ENCODE measurements around the gene CNTN3.
A peak's percentile ranks its signal among the peaks of the same experiment; 100 is the strongest.

CNTN3 gene

GRCh38 chr3:74582982-74583381 is 31.5 kb downstream of the CNTN3 start:
- no CpG with 5 or more reads among the region's 5 CpGs for WGBS (ENCODE audit: extremely low coverage, insufficient coverage, low lambda C conversion rate)
- Histone ChIP-seq H2BK15ac (replicated peaks; ENCODE audit: low read depth) (no peak overlapping the region), H2BK5ac (ENCODE audit: low read length) (no peak overlapping the region), H3K79me2 (ENCODE audit: control insufficient read depth, insufficient read depth, low read length) (no peaks in the 10 kb centered on the region), H3K56ac (ENCODE audit: low read length) (no peak overlapping the region), H3K79me1 (ENCODE audit: low read length) (no peaks in the 10 kb centered on the region), H3K4ac (ENCODE audit: low read depth, low read length) (no peak overlapping the region), H3K27ac (ENCODE audit: low read depth, low read length) (no peak overlapping the region), H2BK120ac (ENCODE audit: low read depth, low read length) (no peak overlapping the region), H3K4me2 (ENCODE audit: low read length) (no peak overlapping the region), H3K18ac (ENCODE audit: low read length) (no peak overlapping the region), H3K4me1 (ENCODE audit: control insufficient read depth, low read depth, low read length) (no peaks in the 10 kb centered on the region), H2AK5ac (ENCODE audit: low read length) (no peak overlapping the region), H3K27me3 (ENCODE audit: insufficient read depth, low read length, poor library complexity) (no peaks in the 10 kb centered on the region), H3K36me3 (ENCODE audit: control insufficient read depth, insufficient read depth, low read length) (no peaks in the 10 kb centered on the region), H4K8ac (ENCODE audit: low read depth, low read length) (no peak overlapping the region), H4K5ac (ENCODE audit: low read length) (no peak overlapping the region), H3K4me3 (ENCODE audit: low read length) (no peak overlapping the region), H3K9ac (ENCODE audit: low read length) (no peak overlapping the region), H3K23ac (ENCODE audit: low read length) (no peak overlapping the region)
- no peak for DNase-seq

- DNase-seq, result peak; percentile 25
- Histone ChIP-seq H3K27ac (ENCODE audit: low read depth, low read length) (no peak overlapping the region), H3K79me1 (ENCODE audit: low read length) (no peaks in the 10 kb centered on the region), H2BK120ac (ENCODE audit: low read depth, low read length) (no peak overlapping the region), H3K4ac (ENCODE audit: low read depth, low read length) (no peak overlapping the region), H3K9ac (ENCODE audit: low read length) (no peak overlapping the region), H3K56ac (ENCODE audit: low read length) (no peak overlapping the region), H3K27me3 (ENCODE audit: insufficient read depth, low read length, poor library complexity) (no peaks in the 10 kb centered on the region), H4K5ac (ENCODE audit: low read length) (no peak overlapping the region), H4K8ac (ENCODE audit: low read depth, low read length) (no peak overlapping the region), H3K79me2 (ENCODE audit: control insufficient read depth, insufficient read depth, low read length) (no peaks in the 10 kb centered on the region), H3K18ac (ENCODE audit: low read length) (no peak overlapping the region), H3K36me3 (ENCODE audit: control insufficient read depth, insufficient read depth, low read length) (no peaks in the 10 kb centered on the region), H3K4me1 (ENCODE audit: control insufficient read depth, low read depth, low read length) (no peaks in the 10 kb centered on the region), H2BK15ac (replicated peaks; ENCODE audit: low read depth) (no peak overlapping the region), H3K4me3 (ENCODE audit: low read length) (no peak overlapping the region), H2AK5ac (ENCODE audit: low read length) (no peak overlapping the region), H3K23ac (ENCODE audit: low read length) (no peak overlapping the region), H2BK5ac (ENCODE audit: low read length) (no peak overlapping the region), H3K4me2 (ENCODE audit: low read length) (no peak overlapping the region)
- no CpG with 5 or more reads among the region's 3 CpGs for WGBS (ENCODE audit: extremely low coverage, insufficient coverage, low lambda C conversion rate)
These were observed 38.6 kb downstream of the CNTN3 start for GRCh38 chr3:74575857-74576256.

GRCh38 chr3:74571118-74571517 is 43.3 kb downstream of the CNTN3 start:
- no peak overlapping the region for H3K56ac ChIP-seq (ENCODE audit: low read length)
- H3K79me1 ChIP-seq (ENCODE audit: low read length), result no peaks in the 10 kb centered on the region
- H3K4me3 ChIP-seq (ENCODE audit: low read length), result no peak overlapping the region
- no peaks in the 10 kb centered on the region for H3K27me3 ChIP-seq (ENCODE audit: insufficient read depth, low read length, poor library complexity)
- H3K18ac ChIP-seq (ENCODE audit: low read length), result no peak overlapping the region
- H4K8ac ChIP-seq (ENCODE audit: low read depth, low read length), result no peak overlapping the region
- no peak overlapping the region for H4K5ac ChIP-seq (ENCODE audit: low read length)
- no peaks in the 10 kb centered on the region for H3K4me1 ChIP-seq (ENCODE audit: control insufficient read depth, low read depth, low read length)
- H3K79me2 ChIP-seq (ENCODE audit: control insufficient read depth, insufficient read depth, low read length), result no peaks in the 10 kb centered on the region
- WGBS (ENCODE audit: extremely low coverage, insufficient coverage, low lambda C conversion rate), result no CpG with 5 or more reads among the region's 4 CpGs
- no peak overlapping the region for H3K9ac ChIP-seq (ENCODE audit: low read length)
- H2AK5ac ChIP-seq (ENCODE audit: low read length), result no peak overlapping the region
- no peak overlapping the region for H2BK5ac ChIP-seq (ENCODE audit: low read length)
- H2BK15ac ChIP-seq (replicated peaks; ENCODE audit: low read depth), result no peak overlapping the region
- H3K27ac ChIP-seq (ENCODE audit: low read depth, low read length), result no peak overlapping the region
- H3K23ac ChIP-seq (ENCODE audit: low read length), result no peak overlapping the region
- no peak overlapping the region for H2BK120ac ChIP-seq (ENCODE audit: low read depth, low read length)
- no peak for DNase-seq
- H3K36me3 ChIP-seq (ENCODE audit: control insufficient read depth, insufficient read depth, low read length), result no peaks in the 10 kb centered on the region
- no peak overlapping the region for H3K4ac ChIP-seq (ENCODE audit: low read depth, low read length)
- H3K4me2 ChIP-seq (ENCODE audit: low read length), result no peak overlapping the region

All from mesendoderm (in vitro differentiated cells).